ENCODE results near the gene GLIPR1L2. TPM values are rescaled to one million over a fixed set of nuclear protein-coding genes. Genes with fewer than 3 reads are reported as not detected.
"Not testable (repeated sequence)": the region's sequence is repeated elsewhere in the genome, so short reads cannot be mapped to it uniquely, and the experiment has no call there.

GLIPR1L2 gene
- under 1 TPM in 3 of 4 donors, not detected in 1; 0.65 to 0.82 (median 0.79) TPM for total RNA-seq

DNA sequence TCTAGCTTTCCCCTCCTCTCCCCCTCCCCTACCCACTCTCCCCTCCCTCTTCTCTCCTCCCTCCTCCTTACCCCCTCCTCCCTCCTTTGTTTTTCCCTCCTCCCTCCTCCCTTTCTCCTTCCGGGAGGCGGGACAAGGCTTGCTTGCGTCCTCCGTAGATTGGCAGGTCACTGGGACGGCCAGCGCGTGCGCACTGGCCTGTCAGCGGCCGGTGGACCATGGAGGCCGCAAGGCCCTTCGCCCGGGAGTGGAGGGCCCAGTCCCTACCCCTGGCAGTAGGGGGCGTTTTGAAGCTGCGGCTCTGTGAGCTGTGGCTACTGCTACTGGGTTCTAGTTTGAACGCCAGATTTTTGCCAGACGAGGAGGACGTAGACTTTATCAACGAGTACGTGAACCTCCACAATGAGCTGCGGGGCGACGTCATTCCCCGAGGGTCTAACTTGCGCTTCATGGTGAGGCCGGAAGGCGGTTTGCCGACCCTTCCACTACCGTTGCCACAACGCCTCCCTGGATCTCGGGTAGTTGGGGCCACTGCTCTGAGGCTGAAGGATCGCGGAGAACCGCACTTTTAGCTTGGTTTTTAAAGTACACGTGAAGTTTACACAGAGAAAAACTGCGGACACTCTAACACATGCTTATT lies at the start of gene GLIPR1L2:
GLIPR1L2 (plus strand) TSS at position 191 of the 640 bp plus-strand sequence; CDS start at position 219, 28 bp downstream.
- TF ChIP-seq, protein P1, sequence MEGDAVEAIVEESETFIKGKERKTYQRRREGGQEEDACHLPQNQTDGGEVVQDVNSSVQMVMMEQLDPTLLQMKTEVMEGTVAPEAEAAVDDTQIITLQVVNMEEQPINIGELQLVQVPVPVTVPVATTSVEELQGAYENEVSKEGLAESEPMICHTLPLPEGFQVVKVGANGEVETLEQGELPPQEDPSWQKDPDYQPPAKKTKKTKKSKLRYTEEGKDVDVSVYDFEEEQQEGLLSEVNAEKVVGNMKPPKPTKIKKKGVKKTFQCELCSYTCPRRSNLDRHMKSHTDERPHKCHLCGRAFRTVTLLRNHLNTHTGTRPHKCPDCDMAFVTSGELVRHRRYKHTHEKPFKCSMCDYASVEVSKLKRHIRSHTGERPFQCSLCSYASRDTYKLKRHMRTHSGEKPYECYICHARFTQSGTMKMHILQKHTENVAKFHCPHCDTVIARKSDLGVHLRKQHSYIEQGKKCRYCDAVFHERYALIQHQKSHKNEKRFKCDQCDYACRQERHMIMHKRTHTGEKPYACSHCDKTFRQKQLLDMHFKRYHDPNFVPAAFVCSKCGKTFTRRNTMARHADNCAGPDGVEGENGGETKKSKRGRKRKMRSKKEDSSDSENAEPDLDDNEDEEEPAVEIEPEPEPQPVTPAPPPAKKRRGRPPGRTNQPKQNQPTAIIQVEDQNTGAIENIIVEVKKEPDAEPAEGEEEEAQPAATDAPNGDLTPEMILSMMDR (IDR thresholded peaks at IDR 0.05): peak in 1 of 3 donors; percentile 59
- peak; percentile 61 for DNase-seq (ENCODE audit: low spot score)
- ATAC-seq (ENCODE audit: low FRiP score): peak; percentile 99

DNA sequence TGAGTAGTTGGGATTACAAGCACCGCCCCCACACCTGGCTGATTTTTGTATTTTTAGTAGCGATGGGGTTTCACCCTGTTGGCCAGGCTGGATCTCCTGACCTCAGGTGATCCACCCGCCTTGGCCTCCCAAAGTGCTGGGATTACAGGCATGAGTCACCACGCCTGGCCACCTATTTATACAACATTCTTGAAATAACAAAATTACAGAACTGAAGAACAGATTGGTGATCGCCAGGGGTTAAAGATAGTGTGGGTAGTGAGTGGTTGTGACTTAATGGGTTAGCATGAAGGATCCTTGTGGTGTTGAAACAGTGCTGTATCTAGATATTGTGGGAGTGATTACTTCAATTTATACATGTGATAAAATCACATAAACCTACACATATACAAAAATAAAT lies 49.0 kb upstream of the GLIPR1L2 start:
- TF ChIP-seq, protein P1 (IDR thresholded peaks at IDR 0.05): no peak
- ATAC-seq (ENCODE audit: low FRiP score) (no peak), DNase-seq (ENCODE audit: low spot score) (no peak)

DNA sequence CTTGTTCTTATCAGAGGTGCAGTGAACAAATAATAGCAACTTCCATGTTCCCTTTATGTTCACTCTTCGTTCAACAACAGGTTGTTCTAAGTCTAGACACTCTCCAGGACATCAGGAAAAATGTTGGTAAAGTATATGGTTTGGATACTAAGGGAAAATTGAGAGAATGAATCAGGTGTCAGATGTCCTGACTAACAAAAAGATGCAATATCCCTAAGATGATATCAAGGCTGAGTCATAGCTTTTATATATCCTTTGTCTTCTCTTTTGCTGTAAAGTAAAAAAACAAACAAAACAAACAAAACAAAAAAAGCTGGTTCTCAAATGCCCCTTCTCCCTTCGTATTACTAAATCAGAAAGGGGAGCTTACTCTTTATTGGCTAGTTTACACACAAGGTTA lies 45.4 kb upstream of the GLIPR1L2 start:
- TF ChIP-seq, protein P1 (IDR thresholded peaks at IDR 0.05): no peak
- ATAC-seq (ENCODE audit: low FRiP score) (no peak), DNase-seq (ENCODE audit: low spot score) (no peak)

DNA sequence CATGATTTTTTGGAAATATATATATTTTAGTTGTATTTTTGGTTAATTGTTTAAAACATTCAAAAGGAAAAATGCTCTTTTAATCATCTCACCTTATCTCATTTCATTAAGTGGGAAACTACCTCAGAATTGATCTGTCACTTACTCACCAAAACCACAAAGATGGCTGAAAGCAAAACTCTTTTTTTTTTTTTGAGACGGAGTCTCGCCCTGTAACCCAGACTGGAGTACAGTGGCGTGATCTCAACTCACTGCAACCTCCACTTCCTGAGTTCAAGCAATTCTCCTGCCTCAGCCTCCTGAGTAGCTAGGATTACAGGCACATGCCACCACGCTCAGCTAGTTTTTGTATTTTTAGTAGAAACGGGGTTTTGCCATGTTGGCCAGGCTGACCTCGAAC lies 44.7 kb upstream of the GLIPR1L2 start:
- ATAC-seq (ENCODE audit: low FRiP score); DNase-seq (ENCODE audit: low spot score): not testable (repeated sequence)

DNA sequence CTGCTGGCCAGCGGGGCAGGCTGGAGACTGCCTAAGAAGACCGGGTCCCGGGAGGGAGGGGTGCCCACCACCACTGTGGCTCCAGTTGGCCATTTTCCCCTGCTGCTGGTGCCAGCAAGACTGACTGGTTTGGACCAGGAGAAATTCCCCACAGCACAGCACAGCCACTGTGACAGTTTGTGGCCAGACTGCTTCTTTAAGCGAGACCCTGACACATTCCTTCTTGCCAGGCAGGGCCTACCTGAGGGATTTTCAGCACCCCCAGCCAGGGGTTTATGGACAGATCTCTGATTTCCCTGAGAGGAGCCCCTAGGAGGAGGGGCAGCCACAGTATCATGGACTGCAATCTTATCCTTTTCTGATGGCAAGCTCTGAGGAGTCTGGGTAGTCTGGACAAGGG lies 40.9 kb upstream of the GLIPR1L2 start:
- DNase-seq (ENCODE audit: low spot score) (no peak), ATAC-seq (ENCODE audit: low FRiP score) (no peak)
- TF ChIP-seq, protein P1 (IDR thresholded peaks at IDR 0.05): no peak

DNA sequence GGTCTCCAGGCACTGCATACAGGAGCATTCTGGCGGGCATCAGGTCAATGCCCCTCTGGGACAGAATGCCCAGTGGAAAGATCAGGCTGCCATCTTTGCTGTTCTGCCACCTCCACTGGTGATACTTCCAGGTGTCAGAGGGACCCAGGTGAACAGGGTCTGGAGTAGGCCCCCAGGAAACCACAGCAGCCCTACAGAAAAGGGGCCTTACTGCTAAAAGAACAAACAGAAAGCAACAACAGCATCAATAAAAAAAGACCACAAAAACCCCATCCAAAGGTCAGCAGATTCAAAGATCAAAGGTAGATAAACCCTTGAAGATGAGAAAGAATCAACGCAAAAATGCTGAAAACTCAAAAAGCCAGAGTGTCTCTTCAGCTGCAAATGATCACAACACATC lies 40.5 kb upstream of the GLIPR1L2 start:
- ATAC-seq (ENCODE audit: low FRiP score) (no peak), DNase-seq (ENCODE audit: low spot score) (no peak)
- TF ChIP-seq, protein P1 (IDR thresholded peaks at IDR 0.05): no peak

DNA sequence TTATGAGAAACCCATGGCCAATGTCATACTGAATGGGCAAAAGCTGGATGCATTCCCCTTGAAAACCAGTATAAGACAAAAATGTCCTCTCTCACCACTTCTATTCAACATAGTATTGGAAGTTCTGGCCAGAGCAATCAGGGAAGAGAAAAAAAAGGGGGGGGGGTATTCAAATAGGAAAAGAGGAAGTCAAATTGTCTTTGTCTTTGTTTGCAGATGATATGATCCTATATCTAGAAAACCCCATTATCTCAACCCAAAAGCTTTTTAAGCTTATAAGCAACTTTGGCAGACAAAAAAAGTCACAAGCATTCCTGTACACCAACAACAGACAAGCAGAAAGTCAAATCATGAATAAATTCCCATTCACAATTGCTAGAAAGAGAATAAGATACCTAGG lies 36.9 kb upstream of the GLIPR1L2 start:
- TF ChIP-seq, protein P1 (IDR thresholded peaks at IDR 0.05): no peak
- no peak for ATAC-seq (ENCODE audit: low FRiP score)
- DNase-seq (ENCODE audit: low spot score): no peak

Data from omental fat pad (tissue), 4 donors.